G401 (cell line): Measurements from ENCODE around the gene PRSS50. TPM values are rescaled to one million over a fixed set of nuclear protein-coding genes. Genes with fewer than 3 reads are reported as not detected.

Experiments used
- DNase-seq: peaks from one replicate; pipeline ENCODE4 v3.0.0-alpha.2; 2015; ENCODE audit warnings: low spot score
- in situ Hi-C: cut with HindIII; loops from 2 replicates; pipeline ENCODE4 v1.10.0; 2016; ENCODE audit warnings: low sequenced_read_pairs, mixed read lengths
- total RNA-seq: library from RNA; depleted of rRNA; stranded (reverse); fragments of >200 nt; shearing (Covaris generic); gene quantifications from 2 replicates; pipeline ENCODE4 v1.2.3, GENCODE V29; 2014

PRSS50 gene
- total RNA-seq, 1 experiment from 2014 or later, result not detected

DNA sequence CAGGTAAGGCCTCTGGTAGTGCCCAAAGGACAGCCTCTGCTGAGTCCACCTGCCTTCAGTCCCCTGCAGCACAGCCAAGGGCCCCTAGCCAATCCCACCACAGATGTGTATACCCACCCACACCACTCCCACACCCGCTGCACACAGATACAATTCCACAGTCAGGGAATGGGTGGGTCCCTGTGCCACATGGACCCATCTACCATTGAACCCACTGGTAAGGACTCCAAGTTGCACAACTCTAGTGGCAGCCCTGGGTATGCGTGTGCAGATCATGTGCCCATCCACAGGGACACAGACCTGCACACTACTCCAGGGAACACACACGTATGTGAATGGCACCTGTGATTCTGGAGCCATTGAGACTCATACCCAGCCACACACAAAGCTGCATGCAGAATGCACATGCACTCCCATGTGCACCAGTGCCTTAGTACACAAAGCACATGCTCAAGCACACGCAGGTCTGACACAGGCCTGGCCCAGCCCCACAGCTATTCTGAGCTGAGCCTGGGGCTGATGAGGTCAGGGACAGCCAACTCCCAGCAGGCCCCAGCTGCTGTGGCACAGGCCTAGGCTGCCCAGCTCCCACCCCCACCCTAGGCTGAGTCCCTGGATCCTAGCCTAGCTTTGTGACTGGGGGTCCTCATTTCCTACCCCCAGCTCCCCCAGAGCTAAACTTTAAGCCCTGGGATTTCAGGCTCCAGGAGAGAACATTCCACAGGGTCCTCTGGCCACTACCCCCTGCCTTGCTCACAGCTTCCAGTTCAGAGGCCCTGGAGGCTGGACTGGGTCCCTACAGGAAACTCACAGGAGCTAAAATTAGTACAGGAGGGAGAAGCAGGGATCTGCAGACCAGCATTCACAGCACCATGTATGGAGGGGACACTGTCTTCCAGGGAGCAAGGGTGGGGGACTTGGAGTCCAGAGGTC is 21.4 kb downstream of the PRSS50 start:
- in situ Hi-C loops, result no loop called here
- DNase-seq, result peak; percentile 58

DNA sequence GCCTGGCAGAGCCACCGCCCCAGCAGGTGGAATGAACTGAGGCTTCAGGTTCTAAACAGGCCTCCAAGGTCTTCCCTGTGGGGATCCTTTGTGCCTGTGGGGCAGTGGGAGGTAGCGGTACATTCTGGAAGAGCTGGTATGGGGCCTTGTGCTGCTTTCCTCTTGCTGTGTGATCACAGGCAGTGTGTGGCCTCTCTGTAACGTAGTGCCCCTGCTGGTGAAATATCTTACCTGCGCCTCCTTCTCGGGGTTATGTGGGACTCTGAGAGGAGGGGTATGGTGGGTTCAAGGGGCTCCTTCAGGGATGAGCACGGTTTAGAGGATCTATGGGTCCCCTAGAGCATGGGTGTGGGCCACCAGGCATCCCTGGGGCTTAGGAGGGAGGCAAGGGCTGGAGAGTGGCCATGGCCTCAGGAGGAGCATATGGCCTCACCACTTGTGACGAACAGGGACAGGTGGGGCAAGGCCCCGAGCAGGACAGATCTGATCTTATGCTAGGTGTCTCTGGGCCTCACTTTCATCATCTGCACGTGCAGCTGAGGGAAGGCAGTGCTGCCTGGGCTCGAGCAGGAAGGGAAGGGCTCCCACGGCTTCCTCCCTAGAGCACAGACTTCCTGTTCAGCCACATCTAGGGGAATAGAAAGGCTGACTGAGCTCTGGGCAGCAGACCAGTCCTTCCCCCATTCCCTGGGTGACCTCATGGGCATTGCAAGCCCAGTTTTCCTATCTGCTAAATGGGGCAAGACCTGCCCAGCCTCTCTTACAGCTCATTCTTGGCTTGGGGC is 22.3 kb downstream of the PRSS50 start:
- in situ Hi-C loops, result no loop called here

DNA sequence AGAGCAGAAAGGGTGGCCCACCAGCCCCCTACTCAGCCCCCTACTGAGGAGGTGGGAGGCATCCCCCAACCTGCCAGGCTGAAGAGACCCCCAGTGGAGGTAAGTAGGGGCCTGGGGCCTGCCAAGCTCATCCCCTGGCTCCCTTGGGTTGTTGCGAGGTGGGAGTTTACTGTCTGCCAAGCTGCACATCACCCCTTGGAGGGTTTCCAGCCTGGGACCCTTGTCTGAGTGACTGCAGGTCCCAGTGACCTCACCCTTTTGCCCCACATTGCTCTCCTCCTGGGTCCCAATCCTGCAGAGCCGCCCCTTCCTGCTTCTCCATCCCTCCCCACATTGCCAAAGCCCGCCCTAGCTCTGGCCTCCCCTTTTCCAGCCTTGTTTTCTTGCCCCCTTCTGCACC is 23.1 kb downstream of the PRSS50 start:
- no peak for DNase-seq
- in situ Hi-C loops, result no loop called here

More for the DNA sequence above, 22.3 kb downstream of the PRSS50 start:
- DNase-seq, result peak; percentile 76

DNA sequence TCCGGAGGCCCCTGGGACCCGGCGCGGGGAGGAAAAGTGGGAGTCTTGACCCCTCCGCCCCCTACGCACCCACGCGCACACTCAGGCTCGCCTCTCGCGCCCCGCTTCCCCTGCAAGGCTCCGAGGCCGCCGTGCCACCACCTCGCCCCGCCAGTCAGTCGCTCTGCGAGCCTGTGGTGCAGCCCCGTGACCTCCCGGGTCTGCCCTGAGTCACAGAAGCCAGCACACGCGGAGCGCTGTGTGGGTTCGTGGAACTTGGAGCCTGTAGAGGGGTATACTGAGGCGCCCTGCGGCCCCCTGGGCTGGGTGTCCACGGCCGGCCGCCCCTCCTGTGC is 23.8 kb downstream of the PRSS50 start:
- in situ Hi-C loops, result no loop called here
- no peak for DNase-seq

DNA sequence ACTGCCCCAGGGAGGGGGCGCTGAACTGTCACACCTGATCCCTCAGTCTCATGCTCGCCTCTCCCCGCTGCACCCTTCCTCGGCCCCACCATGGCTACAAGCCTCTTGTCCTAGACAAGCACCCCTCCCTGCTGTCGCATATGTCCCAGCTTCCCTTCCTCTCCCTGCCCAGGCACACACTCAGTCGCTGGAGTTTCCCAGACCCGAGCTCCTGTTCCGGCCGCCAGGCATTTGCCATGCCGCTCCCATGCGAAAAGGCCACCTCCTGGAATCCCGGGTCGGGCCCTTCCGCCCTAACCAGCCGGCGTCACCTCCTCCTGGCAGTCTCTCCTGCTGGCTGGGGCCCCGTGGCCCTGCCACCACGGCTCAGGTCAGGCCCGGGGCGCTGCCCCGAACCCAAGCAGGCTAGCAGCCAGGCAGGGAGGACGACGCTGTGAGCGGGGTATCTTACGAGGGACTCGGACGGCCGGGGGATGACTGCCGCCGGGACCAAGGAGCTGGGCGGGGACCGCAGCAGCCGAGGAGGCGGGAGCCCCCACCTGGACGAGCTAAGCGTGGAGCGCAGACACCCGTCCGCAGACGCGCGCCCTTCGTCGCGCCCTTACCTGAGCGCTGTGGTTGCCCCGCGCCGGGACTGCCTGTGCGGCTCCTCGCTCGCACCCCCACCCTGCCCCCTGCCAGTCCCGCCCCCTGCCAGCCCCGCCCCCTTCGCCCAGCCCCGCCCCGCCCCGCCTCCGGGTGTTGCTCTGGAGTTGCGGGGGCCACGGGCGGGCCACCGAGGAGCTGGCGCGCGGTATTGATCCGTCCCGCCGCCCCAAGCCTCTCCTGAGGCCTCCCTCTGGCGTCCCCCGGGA is 24.4 kb downstream of the PRSS50 start, which contains the start of gene ALS2CL:
TSS of gene ALS2CL (minus strand) at position 642 of the 854 bp plus-strand sequence. CDS start 4,239 bp downstream, outside the sequence.
- in situ Hi-C loops, result no loop called here
- peak; percentile 63 for DNase-seq

DNA sequence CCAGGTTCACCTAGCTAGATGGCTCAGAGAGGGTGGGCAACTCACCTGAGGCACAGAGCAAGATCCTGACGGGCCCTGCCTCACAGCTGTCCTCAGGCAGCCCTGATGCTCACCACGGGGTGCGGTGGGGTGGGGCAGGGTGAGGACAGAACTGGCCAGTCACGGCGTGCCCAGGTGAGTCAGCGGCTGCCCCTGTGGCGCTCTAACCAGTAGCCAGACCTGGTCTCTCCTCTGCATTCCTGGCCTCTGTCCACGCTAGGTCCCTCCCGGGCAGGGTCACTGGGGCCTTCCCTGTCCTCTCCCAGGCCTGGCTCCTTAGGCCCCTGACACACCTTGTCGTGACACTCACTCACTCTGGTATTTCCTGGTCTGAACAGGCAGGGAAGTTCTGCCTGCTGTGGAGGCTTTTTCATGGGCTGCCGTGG is 25.1 kb downstream of the PRSS50 start:
- DNase-seq, result no peak
- in situ Hi-C loops, result no loop called here

DNA sequence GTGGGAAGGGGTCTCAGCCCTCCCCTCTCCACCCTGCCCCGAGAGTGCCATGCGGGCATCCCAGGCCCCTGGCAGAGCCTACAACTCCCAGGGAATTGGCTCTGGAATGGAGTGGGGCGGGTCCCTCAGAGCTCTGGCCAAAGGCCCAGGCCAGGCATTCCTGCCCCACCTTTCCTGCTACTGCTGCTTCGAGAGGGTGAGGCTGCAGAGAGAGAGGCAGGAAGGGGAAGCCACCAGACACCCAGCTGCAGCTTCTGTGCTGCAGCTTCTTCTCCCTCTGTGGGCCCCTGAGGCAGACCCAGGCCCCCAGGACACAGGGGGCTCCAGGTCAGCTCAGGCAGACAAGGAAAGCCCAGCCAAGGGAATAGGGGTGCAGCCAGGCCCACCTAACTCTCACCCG is 26.9 kb downstream of the PRSS50 start:
- no peak for DNase-seq
- in situ Hi-C loops, result no loop called here

DNA sequence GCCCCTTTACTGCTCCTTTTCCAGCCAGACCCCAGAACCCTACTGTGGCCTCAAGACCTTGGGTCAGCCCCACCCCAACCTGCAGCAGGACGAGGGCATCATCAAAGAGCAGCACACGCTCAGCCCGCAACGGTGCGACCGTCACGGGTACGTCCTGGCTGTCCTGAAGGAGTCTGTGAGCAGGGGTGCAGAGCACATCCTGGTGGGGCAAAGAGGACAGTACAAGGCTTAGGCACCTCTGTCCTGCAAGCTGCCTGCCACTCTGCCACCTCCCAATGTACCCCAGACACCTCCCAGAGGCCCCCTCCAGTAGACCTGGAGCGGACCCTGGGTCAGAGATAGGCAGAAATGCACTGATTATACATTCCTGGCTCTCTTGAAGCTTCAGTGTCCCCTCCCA is 32.2 kb downstream of the PRSS50 start:
- DNase-seq, result no peak
- in situ Hi-C loops, result no loop called here

DNA sequence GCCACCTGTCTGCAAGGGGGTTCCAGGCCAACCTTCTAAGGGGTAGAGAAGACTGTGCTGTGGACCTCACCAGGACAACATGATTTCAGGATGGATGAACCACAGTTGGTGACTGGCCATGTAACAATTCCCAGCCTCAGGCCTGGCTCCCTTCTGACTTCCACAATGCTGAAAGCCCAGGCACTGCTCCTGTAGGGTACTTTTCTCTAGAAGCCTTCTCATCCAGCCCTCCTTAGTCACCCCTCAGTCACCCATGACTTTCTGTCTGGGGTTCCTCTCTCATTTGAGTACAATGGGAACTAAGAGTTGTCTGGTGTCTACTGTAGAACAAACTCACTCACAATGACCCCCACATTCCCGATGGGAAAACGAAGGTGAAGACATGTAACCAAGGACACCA is 32.8 kb downstream of the PRSS50 start:
- no peak for DNase-seq
- in situ Hi-C loops, result no loop called here

DNA sequence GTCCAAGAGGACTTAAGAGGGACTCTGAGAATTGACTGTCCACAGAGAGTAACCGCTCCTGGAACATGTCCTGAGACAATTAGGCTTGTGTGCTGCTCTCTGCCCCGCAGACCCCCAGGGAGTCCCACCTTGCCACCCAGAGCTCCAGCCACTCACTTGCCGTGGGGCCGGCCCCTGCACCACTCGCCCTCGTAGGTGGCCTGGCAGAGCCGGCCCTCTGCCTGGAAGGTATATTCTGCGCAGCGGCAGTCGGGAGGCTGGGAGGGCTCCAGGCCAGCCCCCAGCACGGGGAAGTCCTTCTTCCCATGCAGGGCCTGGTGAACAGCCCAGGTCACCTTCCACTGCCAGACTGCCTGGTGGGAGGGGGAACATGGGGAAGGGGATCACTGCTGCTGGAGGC is 34.7 kb downstream of the PRSS50 start:
- no peak for DNase-seq
- in situ Hi-C loops, result no loop called here

DNA sequence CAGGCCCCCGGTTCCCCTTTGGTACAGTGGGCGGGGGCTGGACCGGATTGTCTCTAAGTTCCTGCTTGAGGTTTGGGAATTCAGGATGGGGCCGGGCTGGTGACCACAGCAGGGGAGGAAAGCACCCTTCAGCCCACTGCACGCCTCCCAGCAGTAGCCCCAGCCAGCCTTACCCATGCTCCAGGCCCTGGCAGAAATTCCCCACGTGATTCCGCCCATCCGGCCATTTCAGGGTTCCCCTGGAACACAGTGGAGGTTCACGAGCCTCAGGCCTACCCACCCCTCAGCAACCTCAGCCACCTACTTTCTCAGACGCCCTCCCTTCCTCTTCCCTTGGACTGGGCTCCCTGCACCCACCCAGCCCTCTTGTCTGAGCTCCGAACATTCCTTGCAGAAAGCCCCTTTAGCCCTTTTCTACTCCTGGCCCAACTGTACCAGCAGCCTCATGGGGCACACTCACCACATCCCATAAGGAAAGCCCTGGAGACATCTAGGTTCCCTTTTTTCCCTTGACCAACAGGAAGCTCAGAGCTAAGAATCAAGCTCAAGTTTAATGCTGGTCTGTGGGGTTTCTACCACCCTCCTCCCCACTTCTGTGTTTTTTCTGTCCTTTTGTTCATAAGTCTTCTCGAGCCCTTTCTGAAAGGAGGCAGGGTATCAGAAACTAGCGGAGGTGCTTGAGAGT is 35.7 kb downstream of the PRSS50 start:
- in situ Hi-C loops, result no loop called here
- DNase-seq, result no peak

DNA sequence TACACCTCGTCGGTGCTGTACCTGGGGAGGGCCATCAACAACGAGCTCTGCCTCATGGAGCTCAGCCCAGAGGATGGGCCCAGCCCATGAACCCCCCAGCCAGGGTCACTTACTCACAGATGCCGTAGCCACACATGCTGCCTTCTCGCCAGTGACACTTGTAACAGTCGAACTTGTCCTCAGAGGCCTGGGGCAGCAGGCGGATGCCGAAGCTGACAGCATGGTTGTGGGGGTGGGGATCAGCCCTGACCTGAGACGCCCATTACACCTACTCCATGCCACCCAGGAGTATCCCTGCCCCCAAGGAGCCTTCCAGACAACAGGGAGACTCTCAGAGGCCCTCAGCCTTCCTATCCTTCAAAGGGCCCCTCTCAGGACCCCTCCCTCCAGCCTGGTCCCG is 36.3 kb downstream of the PRSS50 start:
- in situ Hi-C loops, result no loop called here
- no peak for DNase-seq

DNA sequence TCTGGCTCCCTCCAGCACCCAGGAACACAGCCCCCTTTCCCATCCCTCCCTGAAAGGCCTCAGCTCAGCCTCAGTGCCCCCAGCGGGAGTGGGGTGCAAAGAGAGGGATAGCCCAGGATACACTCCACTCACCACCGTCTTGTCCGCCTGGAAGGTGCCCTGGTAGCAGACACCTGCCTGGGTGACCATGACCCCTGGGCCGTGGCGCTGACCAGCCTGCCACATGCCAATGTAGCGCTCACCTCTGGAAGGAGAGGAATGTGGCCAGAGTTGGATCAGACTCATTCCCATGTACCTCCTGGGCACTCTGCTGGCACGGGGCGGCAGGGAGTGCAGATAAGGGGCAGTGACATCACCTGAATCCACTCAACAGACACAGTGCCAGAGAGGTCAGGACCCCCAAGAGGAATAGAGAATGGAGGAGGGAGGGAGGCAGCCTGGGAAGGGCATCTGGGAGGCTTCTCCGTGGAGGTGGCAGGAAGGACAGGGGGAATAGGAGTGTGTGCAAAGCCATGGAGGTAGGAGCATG is 37.3 kb downstream of the PRSS50 start:
- in situ Hi-C loops, result no loop called here
- DNase-seq, result no peak

DNA sequence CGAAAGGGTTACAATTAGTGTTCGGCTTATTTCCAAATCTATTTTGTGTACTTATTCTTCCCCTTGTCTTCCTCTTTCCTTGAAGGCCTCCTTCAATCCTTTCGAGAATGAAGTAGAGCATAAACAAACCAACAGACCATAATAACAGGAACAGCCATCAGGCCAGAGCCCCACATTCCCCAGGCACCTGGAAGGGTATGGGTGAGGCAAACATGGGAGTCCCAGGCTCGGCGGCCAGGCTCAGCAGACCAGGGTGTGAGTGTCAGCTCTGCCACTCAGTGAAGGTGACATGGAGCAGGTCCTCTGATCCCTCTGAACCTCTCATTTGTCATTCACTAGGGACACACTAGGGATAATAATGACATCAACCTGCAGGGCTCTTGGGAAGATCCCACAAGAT is 38.0 kb downstream of the PRSS50 start:
- no peak for DNase-seq
- in situ Hi-C loops, result no loop called here

DNA sequence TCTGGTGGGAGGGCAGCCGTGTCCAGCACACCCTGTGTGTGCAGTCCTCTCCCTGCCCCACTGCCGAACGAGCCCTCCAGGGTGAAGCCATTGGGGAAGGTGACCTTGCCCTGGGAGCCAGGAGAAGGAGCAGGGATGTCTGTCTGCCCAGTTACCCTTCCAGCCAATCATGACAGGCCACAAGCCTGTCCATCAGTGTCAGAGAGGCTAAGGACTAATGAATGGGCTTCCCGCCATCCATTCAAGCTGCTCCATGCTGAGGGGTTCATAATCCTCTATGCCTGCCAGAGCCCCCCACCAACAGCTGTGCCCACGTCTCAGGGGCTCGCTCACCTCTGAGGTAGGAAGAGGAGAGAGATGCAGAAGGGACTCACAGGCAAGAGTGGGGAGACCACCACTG is 39.4 kb downstream of the PRSS50 start:
- DNase-seq, result no peak
- in situ Hi-C loops, result no loop called here

DNA sequence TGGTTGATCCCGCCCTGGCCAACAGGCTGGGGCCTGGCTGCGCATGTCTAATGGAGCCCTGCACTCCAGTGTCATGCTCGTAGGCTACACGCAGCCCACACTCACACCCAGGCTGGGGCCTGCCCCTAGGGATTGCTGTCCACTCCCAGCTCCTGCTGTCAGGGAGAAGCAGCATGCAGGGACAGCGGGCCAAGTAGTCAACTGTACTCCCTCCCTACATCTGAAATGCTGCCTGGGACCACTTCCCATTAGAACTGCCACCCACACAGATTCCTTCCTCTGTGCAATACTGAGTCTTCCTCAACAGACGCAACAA is 40.3 kb downstream of the PRSS50 start:
- DNase-seq, result no peak
- in situ Hi-C loops, result no loop called here

DNA sequence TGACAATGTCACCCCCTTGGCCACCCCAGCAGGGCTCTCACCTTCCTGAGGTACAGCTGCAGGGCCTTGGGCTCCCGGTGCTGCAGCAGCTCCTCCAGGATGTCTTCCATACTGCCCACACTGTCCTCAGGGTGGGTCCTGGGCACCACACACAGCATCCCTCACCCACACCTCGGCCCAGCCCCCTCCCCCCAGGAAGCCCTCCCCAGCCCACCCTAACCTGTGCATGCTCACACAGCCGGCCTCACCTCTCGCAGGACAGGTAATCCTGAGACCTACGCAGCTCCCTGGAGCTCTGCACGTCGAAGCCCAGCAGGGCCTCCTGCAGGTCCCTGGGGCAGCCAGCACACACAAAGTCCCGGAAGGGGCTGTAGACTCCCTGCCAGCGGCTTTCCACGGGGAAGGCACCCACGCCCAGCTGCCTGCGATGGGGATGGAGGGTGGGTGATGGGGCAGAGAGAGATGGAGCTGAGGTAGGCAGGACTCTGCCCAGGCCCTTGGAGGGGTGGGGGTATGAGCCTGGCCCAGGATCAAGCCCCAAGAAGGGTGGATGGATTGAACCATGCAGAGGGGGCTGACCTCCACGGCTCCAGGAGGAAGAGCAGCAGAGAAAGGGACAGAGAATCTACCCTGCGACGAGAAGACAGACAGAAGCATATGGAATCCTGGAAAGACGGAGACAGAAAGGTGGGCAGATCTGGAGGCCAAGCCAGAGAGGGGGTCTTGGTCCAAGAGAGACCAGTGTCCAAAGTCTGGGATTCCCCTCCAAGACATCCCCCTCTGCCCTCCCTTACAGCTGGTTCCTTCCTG is 40.9 kb downstream of the PRSS50 start:
- in situ Hi-C loops, result no loop called here
- no peak for DNase-seq
